Measurements from ENCODE around the gene ARHGAP1.
"Not testable (repeated sequence)": the region's sequence is repeated elsewhere in the genome, so short reads cannot be mapped to it uniquely, and the experiment has no call there.

The ARHGAP1 gene

DNA sequence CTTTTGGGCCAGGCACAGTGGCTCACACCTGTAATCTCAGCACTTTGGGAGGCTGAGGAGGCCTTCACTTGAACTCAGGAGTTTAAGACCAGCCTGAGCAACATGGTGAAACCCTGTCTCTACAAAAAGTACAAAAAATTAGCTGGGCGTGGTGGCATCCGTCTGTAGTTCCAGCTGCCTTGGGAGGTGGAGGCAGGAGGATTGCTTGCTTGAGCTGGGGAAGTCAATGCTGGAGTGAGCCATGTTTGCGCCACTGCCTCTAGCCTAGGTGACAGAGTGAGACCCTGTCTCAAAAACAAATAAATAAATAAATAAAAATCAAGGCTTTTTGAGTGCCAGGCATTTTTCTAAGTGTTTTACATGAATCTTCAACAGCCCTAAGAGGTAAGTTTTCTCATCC, 29.9 kb downstream of the ARHGAP1 start:
- DNase-seq = not testable (repeated sequence)

GRCh38 chr11:46669711-46670139, 30.7 kb downstream of the ARHGAP1 start:
- no peak for DNase-seq

DNA sequence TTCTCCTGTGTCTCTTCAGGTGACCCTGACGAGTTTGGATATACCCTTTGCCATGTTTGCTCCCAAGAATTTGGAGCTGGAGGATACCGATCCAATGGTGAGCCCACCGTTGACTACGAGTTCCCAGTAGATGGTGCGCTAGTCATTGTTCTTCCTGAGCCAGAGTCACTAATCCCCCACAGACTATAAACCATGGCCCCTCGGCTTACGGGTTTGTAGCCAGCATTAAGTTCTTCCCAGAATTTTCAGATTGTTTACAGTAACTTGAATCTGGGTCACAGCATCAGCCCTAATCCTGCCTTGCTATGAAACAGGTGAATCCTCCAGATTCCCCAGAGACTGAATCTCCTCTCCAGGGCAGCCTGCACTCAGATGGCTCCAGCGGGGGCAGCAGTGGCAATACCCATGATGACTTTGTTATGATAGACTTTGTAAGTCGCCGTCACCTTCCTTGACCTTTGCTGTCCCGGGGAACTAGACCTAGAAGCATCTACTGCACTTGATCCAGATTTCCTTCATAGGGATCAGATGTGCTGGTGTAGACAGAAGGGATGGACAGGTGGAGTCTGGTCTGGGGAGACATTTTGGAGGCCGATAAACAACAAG, 31.8 kb downstream of the ARHGAP1 start:
- DNase-seq = no peak

GRCh38 chr11:46667043-46667481, 33.4 kb downstream of the ARHGAP1 start:
- DNase-seq = no peak

- DNase-seq = no peak
Observed at GRCh38 chr11:46666516-46666915, 33.9 kb downstream of the ARHGAP1 start.

DNA sequence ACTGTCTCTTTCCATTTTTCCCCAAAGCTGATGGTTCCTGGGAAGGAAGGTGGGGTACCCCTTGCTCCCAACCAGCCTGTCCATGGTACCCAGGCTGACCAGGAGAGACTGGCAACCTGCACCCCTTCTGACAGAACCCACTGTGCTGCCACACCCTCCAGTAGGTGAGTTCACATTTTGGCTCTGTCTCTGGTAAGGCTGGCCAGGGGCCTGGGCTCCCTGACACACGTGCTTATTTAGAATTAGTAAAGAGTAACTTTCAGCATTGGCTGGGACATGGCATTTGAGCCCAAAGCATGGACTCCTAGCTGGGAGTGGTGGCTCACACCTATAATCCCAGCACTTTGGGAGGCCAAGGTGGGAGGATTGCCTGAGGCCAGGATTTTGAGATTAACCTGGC, 35.1 kb downstream of the ARHGAP1 start:
- no peak for DNase-seq

- DNase-seq = no peak
Observed at GRCh38 chr11:46664612-46665011, 35.8 kb downstream of the ARHGAP1 start.

GRCh38 chr11:46663277-46663940, 37.0 kb downstream of the ARHGAP1 start:
- no peak for DNase-seq

DNA sequence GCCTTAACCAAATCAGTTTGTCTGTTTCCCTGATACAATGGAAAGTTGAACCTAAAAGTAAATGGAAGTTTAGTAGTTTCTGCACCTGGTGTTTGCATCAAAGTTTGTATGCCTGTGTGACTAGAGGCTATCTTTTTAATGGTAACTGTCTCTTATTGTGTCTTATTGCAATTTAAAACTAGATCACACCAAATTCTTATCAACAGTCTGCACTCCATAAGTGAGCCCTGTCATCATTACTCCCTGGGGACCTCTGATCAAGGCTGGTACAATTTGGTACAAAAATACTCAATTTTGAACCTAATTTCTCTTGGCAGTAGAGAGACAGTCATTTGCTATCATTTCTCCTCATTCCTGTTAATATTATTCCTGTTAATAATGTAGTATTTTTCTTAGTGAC, 38.1 kb downstream of the ARHGAP1 start:
- no peak for DNase-seq

GRCh38 chr11:46661836-46662235, 38.6 kb downstream of the ARHGAP1 start:
- DNase-seq = peak; percentile 37

GRCh38 chr11:46659908-46660307, 40.5 kb downstream of the ARHGAP1 start:
- DNase-seq = peak; percentile 54

GRCh38 chr11:46658259-46658658, 42.2 kb downstream of the ARHGAP1 start:
- no peak for DNase-seq

DNA sequence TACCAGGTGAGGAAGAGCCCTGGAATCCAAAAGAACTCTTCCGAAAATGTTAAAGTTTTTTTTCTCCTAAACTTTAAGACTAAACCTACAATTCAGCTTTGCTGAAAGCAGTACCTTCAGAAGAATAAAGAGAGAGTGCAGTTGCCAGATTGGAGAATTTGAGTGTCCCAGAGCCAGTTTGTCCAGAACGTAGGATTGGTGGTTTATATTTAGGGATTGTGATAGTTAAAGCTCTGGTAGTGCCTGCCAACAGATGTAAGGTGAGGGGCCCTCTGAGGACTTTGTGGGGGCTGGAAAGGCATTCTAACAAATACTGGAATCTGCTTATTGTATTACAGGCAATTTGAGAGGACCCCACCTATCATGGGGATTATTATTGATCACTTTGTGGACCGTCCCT, 43.2 kb downstream of the ARHGAP1 start:
- DNase-seq = no peak

GRCh38 chr11:46655631-46656030, 44.8 kb downstream of the ARHGAP1 start:
- no peak for DNase-seq

- peak; percentile 90 for DNase-seq
Observed at GRCh38 chr11:46649180-46649738, 51.2 kb downstream of the ARHGAP1 start.

- no peak for DNase-seq
Observed at GRCh38 chr11:46643986-46644385, 56.4 kb downstream of the ARHGAP1 start.

- no peak for DNase-seq
Observed at GRCh38 chr11:46643531-46643930, 56.9 kb downstream of the ARHGAP1 start.

- DNase-seq = no peak
Observed at GRCh38 chr11:46642627-46643335, 57.6 kb downstream of the ARHGAP1 start.

DNA sequence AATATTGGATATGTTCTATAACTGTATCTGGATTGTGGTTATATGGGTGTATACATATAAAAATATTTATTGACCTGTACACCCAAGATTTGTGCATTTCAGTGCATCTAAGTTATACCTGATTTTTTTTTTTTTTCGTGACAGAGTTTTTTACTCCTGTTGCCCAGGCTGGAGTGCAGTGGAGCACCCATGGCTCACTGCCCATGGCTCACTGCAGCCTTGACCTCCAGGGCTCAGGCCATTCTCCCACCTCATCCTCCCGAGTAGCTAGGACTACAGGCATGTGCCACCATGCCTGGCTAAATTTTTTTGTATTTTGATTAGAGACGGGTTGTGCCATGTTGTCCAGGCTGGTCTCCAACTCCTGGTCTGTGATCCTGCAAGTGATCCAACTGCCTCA, 58.8 kb downstream of the ARHGAP1 start:
- no peak for DNase-seq

DNA sequence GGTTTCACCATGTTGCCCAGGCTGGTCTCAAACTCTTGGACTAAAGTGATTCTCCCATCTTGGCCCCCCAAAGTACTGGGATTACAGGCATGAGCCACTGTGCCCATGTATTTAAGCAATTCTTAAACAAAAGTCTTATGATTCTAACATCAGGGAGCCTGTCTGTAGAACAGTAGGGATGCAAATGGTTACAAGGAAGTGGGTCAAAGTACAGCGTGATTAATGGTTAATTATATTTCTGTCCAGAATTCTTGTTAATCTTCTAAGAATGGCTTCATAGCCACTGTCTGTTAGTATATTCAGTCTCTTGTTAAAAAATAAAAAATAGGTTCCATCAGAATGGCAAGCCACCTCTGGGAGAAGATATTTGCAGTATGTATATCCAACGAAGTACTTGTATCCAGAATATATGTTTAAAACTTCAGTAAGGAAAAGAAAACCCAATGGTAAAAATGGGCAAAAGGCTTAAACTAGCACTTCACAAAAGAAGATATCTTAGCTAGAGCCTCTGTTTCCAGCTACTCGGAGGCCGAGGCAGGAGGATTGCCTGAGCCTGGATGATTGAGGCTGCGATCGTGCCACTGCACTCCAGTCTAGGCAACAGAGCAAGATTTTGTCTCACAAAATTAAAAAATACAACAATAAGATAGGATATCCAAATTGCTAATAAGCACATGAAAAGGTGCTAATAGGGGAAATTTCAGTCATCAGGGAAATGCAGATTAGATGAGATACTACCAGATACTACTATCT, 60.2 kb downstream of the ARHGAP1 start:
- no peak for DNase-seq

DNA sequence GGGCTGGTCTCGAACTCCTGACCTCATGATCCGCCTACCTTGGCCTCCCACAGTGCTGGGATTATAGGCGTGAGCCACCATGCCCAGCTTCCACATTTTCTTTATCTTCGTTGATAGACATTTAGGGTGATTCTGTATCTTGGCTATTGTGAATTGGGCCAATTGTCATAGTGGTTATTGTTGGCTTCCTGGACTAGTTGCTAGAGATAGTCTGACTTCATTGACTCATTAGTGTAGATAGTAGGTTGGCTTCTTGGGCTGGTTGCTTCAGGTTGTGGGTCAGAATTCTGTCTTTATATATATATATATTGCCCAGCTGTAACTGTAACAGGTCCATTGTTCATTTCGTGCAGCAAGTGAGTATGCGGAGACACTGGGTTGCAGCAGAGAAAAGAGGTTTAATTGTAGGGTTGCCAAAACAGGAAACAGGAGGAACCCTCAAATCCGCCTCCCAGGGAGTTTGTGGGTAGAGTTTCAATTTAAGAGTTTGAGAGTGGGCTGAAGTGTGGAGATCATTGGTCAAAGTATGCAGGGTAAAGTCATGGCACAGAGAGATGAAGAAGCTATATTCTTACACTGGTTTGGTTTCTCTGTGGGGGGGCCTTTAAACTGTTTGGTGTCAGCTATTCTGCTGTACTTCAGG, 61.1 kb downstream of the ARHGAP1 start:
- DNase-seq = no peak

- peak; percentile 57 for DNase-seq
Observed at GRCh38 chr11:46637546-46637945, 62.9 kb downstream of the ARHGAP1 start.
